Right lobe of liver (tissue), 6 donors: ENCODE data around the gene RUSC2. TPM values are rescaled to one million over a fixed set of nuclear protein-coding genes. Genes with fewer than 3 reads are reported as not detected.
"Not testable (repeated sequence)": the region's sequence is repeated elsewhere in the genome, so short reads cannot be mapped to it uniquely, and the experiment has no call there.

ENCODE experiments used
- ATAC-seq, 4 donors: fragments of 200-7000 bp; cut with Tn5 transposase; one replicate each; pipeline ENCODE4 v1.9.1; 2020; ENCODE audit warnings: mild to moderate bottlenecking in 4 of 4, moderate library complexity in 4 of 4
- DNase-seq, 3 donors: peaks; one replicate each; pipeline ENCODE4 v3.0.0-alpha.2; 2020
- H3K27ac ChIP-seq, 3 donors: fragments of 200-600 bp; one replicate each; pipeline ENCODE4 v1.8.0; 2022
- H3K27me3 ChIP-seq, 2 donors: fragments of 200-600 bp; one replicate each; pipeline ENCODE4 v1.8.0; 2022
- H3K36me3 ChIP-seq, 4 donors: fragments of 200-600 bp; sonication (generic) in 1 of 4; one replicate each; pipeline versions ENCODE4 v1.5.1 to v1.8.0; 2017 to 2022; ENCODE audit warnings: control low read depth in 1 of 4
- H3K4me1 ChIP-seq, 4 donors: fragments of 200-600 bp; sonication (generic) in 1 of 4; one replicate each; pipeline versions ENCODE4 v1.5.1 to v1.8.0; 2017 to 2022; ENCODE audit warnings: control low read depth in 1 of 4
- H3K4me3 ChIP-seq, 3 donors: fragments of 200-600 bp; one replicate each; pipeline ENCODE4 v1.8.0; 2022
- H3K9me3 ChIP-seq, 4 donors: fragments of 200-600 bp; sonication (generic) in 1 of 4; one replicate each; pipeline versions ENCODE4 v1.5.1 to v1.8.0; 2017 to 2022; ENCODE audit warnings: control low read depth in 1 of 4
- POLR2A ChIP-seq: fragments of 450-650 bp; IDR thresholded peaks from one replicate; pipeline ENCODE4 v1.6.1; 2017; ENCODE audit warnings: antibody characterized with exemption, mild to moderate bottlenecking
- WGBS: methylation state at CpG from one replicate; pipeline ENCODE4 v1.1.6; 2018; ENCODE audit warnings: low coverage, low lambda C conversion rate; ENCODE audit not compliant: insufficient coverage; ENCODE audit errors: missing lambda C conversion rate; 5-methylcytosine and 5-hydroxymethylcytosine counted together
- intact Hi-C, 2 donors: fragments of 100-400 bp; cut with DNase I; formaldehyde crosslinking; loops; one replicate each; pipeline versions ENCODE4 v1.11.2 to v1.14.1; 2022
- total RNA-seq, 6 experiments: library from RNA; depleted of rRNA in 2 of 6; stranded (reverse); fragments of >200 nt in 2 of 6; fragmentation: NEBNext Ultra II Directional in 3 of 6; extraction: Animal tissue kit (Norgen Biotek cat#: 25700) in 3 of 6; gene quantifications; one replicate each; pipeline versions ENCODE4 v1.1.0 to v1.2.4, GENCODE V29; 2016 to 2023
- TF ChIP-seq, protein P1 (sequence below), 4 donors: fragments of 200-600 bp in 3 of 4; fragments of 450-650 bp in 1 of 4; IDR thresholded peaks; one replicate each; pipeline versions ENCODE4 v1.5.1 to v1.8.0; 2016 to 2022; ENCODE audit warnings: antibody characterized with exemption in 4 of 4, mild to moderate bottlenecking in 2 of 4
- donor health status: DM: no; HTN: yes; CAD: no.
- donor health status: DM: no; HTN: no; CAD: no.
- donor health status: DM: no; HTN: no; CAD: no.
- donor health status: DM: no; HTN: yes; CAD: no.
- donor health status: DM: no; HTN: yes; CAD: no.

Gene RUSC2
- total RNA-seq, 6 experiments from 2014 or later: 6.0 to 12.9 (median 9.1) TPM

DNA sequence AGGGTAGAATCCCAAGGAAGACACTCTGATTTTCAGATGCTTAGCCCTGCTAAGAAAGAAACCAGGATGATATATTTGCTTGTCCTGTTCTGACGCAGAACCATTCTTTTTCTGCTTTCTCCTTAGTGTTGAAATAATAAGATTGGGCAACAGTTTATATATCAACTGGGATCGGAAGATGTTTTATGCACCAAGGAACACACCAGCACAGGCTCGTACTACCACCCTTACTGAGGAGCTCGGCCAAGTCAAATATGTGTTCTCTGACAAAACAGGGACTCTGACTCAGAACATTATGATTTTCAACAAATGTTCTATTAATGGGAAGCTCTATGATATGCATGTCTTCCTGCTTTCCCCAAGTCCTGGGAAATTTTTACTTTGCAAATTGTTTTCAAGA lies 19.0 kb upstream of the RUSC2 start:
- Histone ChIP-seq H3K27ac (peak overlapping the region; percentile 30 to 65 (median 48)), H3K4me1 (peaks cover 0 to 15% (median 3%) of the 10 kb centered on the region in 4 donors), H3K9me3 (no peaks in the 10 kb centered on the region), H3K4me3 (no peak overlapping the region), H3K27me3 (no peaks in the 10 kb centered on the region), H3K36me3 (no peaks in the 10 kb centered on the region)
- ATAC-seq (peak; percentile 93 to 97 (median 96)), DNase-seq (peak in 1 of 3 donors; percentile 64)
- intact Hi-C loops: no loop called here
- 19% methylated on average over 4 of the region's 4 CpGs for WGBS
- TF ChIP-seq, protein P1, sequence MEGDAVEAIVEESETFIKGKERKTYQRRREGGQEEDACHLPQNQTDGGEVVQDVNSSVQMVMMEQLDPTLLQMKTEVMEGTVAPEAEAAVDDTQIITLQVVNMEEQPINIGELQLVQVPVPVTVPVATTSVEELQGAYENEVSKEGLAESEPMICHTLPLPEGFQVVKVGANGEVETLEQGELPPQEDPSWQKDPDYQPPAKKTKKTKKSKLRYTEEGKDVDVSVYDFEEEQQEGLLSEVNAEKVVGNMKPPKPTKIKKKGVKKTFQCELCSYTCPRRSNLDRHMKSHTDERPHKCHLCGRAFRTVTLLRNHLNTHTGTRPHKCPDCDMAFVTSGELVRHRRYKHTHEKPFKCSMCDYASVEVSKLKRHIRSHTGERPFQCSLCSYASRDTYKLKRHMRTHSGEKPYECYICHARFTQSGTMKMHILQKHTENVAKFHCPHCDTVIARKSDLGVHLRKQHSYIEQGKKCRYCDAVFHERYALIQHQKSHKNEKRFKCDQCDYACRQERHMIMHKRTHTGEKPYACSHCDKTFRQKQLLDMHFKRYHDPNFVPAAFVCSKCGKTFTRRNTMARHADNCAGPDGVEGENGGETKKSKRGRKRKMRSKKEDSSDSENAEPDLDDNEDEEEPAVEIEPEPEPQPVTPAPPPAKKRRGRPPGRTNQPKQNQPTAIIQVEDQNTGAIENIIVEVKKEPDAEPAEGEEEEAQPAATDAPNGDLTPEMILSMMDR (IDR thresholded peaks at IDR 0.05): no peak
- no peak for TF ChIP-seq POLR2A

DNA sequence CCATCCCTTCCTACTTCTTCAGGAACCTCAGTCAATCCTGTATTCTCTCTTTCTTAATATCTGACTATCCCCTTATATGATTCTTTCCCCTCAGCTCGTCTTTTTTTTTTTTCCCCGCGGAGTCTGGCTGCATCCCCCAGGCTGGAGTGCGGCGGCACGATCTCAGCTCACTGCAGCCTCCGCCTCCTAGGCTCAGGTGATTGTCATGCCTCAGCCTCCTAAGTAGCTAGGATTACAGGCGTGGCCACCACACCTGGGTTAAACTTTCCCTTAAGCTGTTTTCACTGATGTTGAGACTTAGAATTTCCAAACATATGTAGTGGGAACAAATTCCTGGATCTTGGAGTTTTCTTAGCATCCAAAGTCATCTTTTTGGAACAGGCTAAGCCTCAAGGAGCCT lies 13.3 kb upstream of the RUSC2 start:
- intact Hi-C loops: no loop called here
- H3K27ac ChIP-seq: no peak overlapping the region
- WGBS: 77% methylated on average over 7 of the region's 8 CpGs
- H3K27me3 ChIP-seq: no peaks in the 10 kb centered on the region
- no peaks in the 10 kb centered on the region for H3K36me3 ChIP-seq
- H3K9me3 ChIP-seq: no peaks in the 10 kb centered on the region
- ATAC-seq: no peak
- no peak for DNase-seq
- no peak overlapping the region for H3K4me3 ChIP-seq
- peaks cover 0 to 2% (median 0%) of the 10 kb centered on the region in 4 donors for H3K4me1 ChIP-seq
- TF ChIP-seq, protein P1 (IDR thresholded peaks at IDR 0.05): no peak

DNA sequence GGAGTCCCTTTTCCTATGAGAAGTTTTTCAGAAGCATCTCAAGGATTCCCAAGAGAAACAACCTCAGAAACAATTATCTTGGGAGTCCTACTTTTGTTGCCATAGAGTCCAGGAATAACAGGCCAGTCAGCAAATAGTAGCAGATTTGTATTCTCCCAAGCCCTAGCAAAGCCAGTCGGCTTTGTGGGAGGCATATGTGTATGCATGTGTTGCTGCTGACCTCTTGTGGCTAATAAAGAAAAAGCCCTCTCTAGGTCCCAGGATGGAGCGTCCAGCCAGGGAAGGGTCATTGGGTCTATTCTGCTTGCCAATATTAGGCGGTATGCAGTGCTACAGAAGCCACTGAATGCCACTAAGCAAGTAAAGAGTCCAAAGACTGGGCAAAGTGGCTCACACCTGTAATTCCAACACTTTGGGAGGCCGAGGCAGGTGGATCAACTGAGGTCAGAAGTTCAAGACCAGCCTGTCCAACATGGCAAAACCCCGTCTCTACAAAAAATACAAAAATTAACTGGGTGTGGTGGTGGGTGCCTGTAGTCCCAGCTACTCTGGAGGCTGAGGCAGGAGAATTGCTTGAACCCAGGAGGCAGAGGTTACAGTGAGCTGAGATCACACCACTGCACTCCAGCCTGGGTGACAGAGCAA lies 12.6 kb upstream of the RUSC2 start:
- 17% methylated on average over 5 of the region's 5 CpGs for WGBS
- peak in 2 of 3 donors; percentile 36 to 78 for DNase-seq
- H3K9me3 ChIP-seq, H3K27ac ChIP-seq, H3K36me3 ChIP-seq, H3K4me1 ChIP-seq, intact Hi-C loops, H3K4me3 ChIP-seq, H3K27me3 ChIP-seq: not testable (repeated sequence)
- peak; percentile 98 to 99 (median 98) for ATAC-seq
- TF ChIP-seq, protein P1 (IDR thresholded peaks at IDR 0.05): peak; percentile 86 to 92 (median 92)

DNA sequence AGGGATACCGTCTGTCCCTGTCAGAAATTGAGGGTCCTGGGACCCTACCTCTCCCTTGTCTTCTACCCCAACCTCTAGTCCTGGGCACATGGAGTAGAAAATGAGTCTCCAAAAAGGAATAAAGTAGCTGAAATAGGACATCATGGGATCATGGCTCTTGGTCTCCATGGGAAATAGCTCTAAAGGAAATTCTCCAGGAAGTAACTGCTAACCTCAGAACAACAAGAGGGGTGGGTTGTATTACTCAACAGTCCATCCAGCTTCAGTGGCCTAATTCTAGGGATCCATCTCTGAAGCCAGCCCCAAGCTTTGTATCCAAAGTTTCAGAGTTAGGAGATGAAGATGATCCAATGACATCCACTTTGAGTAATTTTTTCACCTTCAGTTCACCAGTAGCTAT lies 11.0 kb upstream of the RUSC2 start:
- Histone ChIP-seq H3K36me3 (no peaks in the 10 kb centered on the region), H3K27me3 (no peaks in the 10 kb centered on the region), H3K27ac (no peak overlapping the region), H3K4me1 (no peaks in the 10 kb centered on the region), H3K4me3 (no peak overlapping the region), H3K9me3 (no peaks in the 10 kb centered on the region)
- no peak for DNase-seq
- intact Hi-C loops: no loop called here
- ATAC-seq: no peak
- 82% methylated on average over 1 of the region's 1 CpG for WGBS
- TF ChIP-seq, protein P1 (IDR thresholded peaks at IDR 0.05): no peak
- TF ChIP-seq POLR2A: no peak
